ENCODE data around the gene PLK5.
"Not testable (repeated sequence)": the region's sequence is repeated elsewhere in the genome, so short reads cannot be mapped to it uniquely, and the experiment has no call there.

The PLK5 gene

DNA sequence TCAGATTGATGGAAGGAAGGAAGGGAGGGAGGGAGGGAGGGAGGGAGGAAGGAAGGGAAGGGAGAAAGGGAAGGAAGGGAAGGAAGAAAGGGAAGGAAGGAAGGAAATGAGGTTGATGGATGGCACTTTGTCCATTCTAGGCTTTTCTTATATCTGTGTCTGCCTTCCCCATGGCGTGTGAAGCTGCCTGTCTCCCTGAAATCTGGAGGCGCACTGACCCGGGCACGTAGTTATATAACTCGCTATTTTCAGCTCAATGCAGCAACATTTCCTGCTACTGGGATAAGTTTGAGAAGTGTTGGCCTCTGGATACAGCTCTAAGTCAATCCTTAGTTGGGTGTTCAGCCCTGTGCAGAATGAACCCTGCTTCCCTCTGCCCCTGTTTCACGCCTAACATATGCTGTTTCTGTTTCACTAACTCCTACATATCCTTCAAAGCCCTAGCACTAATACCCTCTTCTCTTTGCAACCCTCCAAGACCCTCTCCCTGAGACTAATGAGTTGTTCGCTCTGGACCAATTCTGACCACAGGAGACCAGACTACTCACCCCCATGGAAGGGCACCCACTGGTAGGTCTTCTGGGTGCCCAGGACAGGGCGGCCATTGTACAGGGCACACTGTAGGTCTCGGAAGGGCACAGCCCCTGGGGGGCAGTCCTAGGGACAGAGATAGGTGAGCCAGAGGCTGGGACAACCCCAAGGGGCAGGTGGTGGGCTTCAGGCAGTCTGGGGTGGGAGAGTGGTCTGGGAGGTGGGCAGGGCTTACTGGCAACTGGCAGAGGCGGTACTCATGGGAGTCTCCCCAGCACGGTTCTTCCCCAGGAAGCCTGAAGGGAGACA is 14.1 kb upstream of the PLK5 start:
- DNase-seq: no peak

GRCh38 chr19:1510442-1510806 is 13.5 kb upstream of the PLK5 start:
- no peak for DNase-seq

DNA sequence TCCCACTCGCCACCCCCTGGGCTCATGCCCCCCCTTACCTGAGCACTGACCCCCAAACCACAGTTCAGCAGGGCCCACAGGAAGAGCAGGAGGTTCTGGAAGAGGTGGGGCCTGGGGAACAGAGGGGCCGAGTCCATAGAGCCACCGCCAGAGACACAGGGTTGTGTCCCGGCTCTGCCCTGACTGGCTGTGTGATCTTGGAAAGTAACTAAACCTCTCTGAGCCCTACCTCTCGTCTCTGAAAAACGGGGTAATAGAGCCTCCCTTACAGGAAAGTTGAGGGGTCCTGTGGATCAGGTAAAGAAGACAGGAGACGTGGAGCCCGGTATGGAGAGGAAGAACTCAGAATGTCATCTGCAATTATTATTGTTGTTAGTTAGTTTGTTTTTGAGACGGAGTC is 13.1 kb upstream of the PLK5 start:
- DNase-seq: no peak

DNA sequence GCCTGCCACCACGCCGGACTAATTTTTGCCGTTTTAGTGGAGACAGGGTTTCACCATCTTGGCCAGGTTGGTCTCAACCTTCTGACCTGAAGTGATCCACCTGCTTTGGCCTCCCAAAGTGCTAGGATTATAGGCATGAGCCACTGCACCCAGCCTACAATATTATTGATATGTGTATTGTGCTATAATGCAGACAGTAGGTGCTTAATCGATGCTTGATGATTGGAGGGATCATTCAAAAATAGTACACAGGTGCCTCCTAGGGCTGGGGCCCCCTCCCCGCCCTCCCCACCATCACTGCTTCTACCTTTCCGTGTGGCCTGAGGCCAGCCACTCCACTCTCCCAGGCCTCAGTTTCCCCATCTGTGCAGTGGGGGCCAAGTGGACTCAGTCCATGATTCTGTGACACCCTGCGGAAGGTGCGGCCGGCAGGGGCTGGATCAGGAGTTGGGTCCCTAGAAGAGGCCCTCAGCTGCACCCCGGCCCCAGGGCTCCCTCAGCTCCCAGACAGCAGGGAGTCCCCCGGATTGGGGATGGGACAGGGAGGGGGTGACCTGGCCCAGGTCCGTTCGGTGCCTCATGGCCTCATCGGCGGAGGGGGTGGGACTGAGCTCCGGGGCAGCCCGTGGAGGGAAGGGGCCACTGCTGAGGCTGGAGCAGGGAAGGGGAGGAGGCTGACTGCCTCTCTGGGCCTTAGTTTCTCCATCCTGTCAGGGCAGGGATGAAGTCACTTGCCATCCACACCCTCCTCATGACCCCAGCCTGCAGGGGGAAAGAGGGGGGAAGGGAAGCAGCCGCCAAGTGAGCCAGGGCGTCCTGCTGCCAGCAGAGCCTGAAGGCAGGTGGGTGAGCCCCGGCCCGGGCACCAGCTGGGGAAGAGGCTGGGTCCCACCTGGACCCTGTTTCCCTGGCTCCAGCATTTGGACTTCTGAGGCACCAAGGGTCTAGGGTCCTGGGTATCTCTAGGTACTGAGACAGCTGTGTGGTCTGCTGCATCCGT is 12.3 kb upstream of the PLK5 start:
- no peak for DNase-seq

- peak in 4 of 5 experiments; percentile 37 to 76 (median 51) for DNase-seq
These were observed 11.0 kb upstream of the PLK5 start, which contains the start of gene ADAMTSL5 for GRCh38 chr19:1512671-1513498. TSS of gene ADAMTSL5 (minus strand) at chr19:1513019. CDS start at chr19:1510943, 2,076 bp downstream.

DNA sequence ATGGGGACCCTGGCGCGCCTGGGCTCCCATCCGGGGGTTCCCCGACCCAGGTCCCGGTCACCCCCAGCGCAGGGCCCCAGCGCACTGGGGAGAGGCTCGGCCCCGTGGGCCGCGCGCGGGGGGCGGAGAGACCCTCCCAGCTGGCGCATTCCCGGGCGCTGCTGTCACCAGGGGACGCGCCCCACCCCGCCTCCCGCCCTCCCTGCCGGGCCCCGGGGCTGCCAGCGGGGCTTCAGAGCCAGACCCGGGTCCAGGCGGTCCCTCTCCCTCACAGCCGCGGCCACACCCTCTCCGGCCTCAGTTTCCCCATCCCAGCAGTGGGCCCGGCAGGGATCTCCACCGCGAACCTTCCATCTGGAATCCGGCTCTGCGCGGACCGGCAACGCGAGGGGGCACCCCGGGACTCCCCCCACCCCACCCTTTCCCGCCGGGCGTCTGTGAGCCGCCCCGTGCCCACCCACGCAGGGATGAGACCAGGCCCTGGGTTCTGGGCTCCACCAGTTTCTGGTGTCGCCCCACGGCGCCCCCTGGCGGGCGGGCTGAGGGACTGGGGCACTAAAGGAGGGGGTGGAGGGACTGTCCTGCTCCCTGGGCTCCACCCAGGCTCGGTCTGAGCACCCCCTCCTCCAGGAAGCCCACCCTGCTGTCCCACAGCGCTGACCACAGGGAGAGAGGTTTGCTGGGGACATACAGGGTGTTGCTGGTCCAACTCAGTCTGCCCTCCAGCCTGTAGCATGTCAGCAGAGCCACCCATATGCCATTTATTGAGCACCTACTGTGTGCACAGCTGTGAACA is 10.2 kb upstream of the PLK5 start:
- DNase-seq: peak; percentile 48 to 67 (median 55)

- no peak for DNase-seq
These were observed 9.6 kb upstream of the PLK5 start for GRCh38 chr19:1514295-1514661.

- DNase-seq: no peak
These were observed 8.7 kb upstream of the PLK5 start for GRCh38 chr19:1514986-1515721.

DNA sequence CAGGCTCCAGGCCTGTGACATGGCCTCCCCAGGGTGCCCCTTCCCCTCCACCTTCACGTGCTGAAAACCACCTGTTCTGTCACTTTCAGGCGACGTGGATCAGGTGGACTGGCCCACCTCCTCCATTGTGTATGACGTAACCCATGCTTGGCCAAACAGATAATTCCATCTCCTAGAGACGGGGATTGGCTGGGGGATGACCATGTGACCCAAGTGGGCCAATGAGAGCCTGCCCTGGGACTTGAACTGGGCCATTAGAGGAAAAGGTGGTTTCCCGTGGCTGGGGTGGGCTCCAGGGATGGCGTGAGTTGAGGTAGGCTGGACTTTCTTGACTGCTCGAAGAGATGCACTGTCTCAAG is 7.5 kb upstream of the PLK5 start:
- DNase-seq: no peak

GRCh38 chr19:1518471-1518870 is 5.4 kb upstream of the PLK5 start:
- DNase-seq: no peak

DNA sequence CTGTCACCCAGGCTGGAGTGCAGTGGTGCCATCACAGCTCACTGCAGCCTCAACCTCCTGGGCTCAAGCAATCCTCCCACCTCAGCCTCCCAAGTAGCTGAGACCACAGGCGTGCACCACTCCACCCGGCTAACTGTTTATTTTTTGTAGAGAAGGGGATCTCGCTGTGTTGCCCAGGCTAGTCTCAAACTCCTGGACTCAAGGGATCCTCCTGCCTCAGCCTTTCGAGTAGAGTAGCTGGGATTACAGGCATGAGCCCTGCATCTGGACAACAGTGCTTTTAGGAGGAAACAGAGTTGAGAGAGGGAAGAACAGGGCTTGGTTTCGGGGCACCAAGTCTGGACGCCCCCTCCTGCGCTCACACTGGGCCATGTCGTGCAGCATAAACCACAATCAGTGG is 4.1 kb upstream of the PLK5 start:
- DNase-seq: not testable (repeated sequence)

DNA sequence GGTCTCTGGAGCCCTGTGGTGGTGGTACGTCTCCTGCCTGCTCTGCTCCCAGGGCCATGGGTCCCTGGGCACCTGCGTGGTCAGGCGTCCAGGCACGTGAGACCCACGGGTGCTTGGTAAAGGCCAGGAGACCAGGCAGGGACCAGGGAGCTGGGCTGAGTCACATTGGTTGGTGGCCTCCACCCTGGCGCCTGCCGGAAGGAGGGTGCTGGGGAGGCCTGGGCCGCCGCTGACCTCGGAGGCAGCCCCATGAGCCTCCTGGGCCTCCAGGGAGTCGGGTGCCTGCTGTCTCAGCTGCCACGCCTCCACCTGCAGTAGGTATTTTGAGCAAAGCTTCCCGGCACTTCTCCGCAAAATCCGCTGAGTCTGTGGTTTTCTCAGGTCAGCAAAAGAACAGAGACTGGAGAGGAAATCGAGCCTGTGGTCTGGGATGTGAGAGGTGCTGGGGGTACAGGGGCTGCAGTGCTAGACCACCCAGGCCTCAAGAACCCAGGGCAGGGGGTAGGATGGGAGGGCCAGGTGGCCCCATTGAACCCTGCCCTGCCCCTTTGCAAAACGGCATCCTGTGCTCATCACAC is 3.6 kb upstream of the PLK5 start:
- no peak for DNase-seq

- DNase-seq: no peak
These were observed 2.2 kb upstream of the PLK5 start for GRCh38 chr19:1521636-1522035.

DNA sequence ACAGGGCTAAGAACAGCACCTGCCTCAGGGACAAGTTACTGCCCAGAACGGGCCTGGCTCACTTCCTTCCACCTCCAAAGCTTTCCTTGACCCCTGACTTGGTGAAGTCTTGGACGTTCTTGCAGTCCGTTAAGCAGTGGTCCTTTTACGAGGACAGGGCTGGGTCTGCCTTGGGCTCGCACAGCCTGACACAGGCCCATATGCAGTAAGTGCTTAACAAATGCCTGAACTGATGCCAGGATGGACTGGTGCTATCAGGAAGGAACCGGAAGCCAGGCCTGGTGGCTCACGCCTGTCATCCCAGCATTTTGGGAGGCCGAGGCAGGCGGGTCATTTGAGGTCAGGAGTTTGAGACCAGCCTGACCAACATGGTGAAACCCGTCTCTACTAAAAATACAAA is 1.8 kb upstream of the PLK5 start:
- no peak for DNase-seq

- no peak for DNase-seq
These were observed 1.0 kb upstream of the PLK5 start for GRCh38 chr19:1522838-1523237.

- no peak for DNase-seq
These were observed 552 bp downstream of the PLK5 start for GRCh38 chr19:1524287-1524971.

DNA sequence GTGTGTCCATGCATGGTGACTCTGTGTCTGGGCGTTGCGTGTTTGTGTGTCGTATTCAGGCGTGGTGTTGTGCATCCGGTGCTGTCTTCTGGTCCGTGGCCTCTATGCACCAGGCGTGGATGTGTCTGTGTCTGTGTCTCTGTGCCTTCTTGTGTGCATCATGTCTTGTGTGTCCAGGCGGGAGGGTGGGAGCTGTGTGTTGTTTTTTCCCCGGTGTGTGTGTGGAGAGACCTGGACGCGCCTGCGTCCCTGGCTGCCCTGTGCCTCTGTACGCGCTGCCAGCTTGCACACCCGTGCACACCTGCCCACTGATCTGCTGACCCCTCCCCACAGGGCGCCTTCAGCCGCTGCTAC is 1.1 kb downstream of the PLK5 start:
- DNase-seq: no peak

GRCh38 chr19:1525343-1525742 is 1.5 kb downstream of the PLK5 start:
- no peak for DNase-seq

GRCh38 chr19:1526066-1526778 is 2.3 kb downstream of the PLK5 start:
- no peak for DNase-seq

Data from T-helper 2 cell (primary cell).